Testis (tissue), 3 donors: ENCODE data around the gene ZNF423. TPM values are rescaled to one million over a fixed set of nuclear protein-coding genes. Genes with fewer than 3 reads are reported as not detected.

Experiments used
- DNase-seq: peaks from one replicate; pipeline ENCODE4 v3.0.0-alpha.2; 2019
- H3K27ac ChIP-seq, 2 donors: fragments of 200-600 bp; sonication (generic); one replicate each; pipeline ENCODE4 v1.5.1; 2019
- H3K27me3 ChIP-seq: fragments of 200-600 bp; sonication (generic); one replicate; pipeline ENCODE4 v1.5.1; 2019
- H3K36me3 ChIP-seq: fragments of 200-600 bp; sonication (generic); one replicate; pipeline ENCODE4 v1.5.1; 2017; ENCODE audit warnings: low read depth; ENCODE audit errors: missing control alignments
- H3K4me1 ChIP-seq: fragments of 200-600 bp; sonication (generic); one replicate; pipeline ENCODE4 v1.5.1; 2019
- H3K4me3 ChIP-seq, 2 donors: fragments of 200-600 bp; sonication (generic); one replicate each; pipeline ENCODE4 v1.5.1; 2017 to 2019
- H3K9me3 ChIP-seq: fragments of 200-600 bp; sonication (generic); one replicate; pipeline ENCODE4 v1.5.1; 2017
- CTCF ChIP-seq, 3 experiments: fragments of 450-650 bp in 2 of 3; fragments of 200-600 bp in 1 of 3; sonication (generic) in 1 of 3; IDR thresholded peaks; one replicate each; pipeline ENCODE4 v1.5.1; 2016 to 2019; ENCODE audit warnings: antibody characterized with exemption in 3 of 3, mild to moderate bottlenecking in 2 of 3, moderate library complexity in 1 of 3
- POLR2A ChIP-seq: fragments of 450-650 bp; IDR thresholded peaks from one replicate; pipeline ENCODE4 v1.6.1; 2017; ENCODE audit warnings: antibody characterized with exemption, mild to moderate bottlenecking, moderate library complexity
- WGBS, 2 donors: methylation state at CpG; one replicate each; pipeline ENCODE4 v1.1.5; 2018; 5-methylcytosine and 5-hydroxymethylcytosine counted together
- intact Hi-C: fragments of 100-400 bp; cut with DNase I; formaldehyde crosslinking; loops from one replicate; pipeline ENCODE4 v1.15.1; 2023; ENCODE audit warnings: low total_unique reads
- polyA plus RNA-seq: library from polyadenylated mRNA; stranded (reverse); fragments of 350-450 nt; fragmentation: Illumina TruSeq; extraction: RNeasy Lipid Tissue Mini Kit (QIAGEN cat#74804); gene quantifications from one replicate; pipeline ENCODE4 v1.2.3, GENCODE V29; 2014; ENCODE audit warnings: low read depth, low replicate concordance; ENCODE audit not compliant: insufficient read depth
- total RNA-seq, 2 donors: library from RNA; depleted of rRNA; stranded (reverse); fragments of >200 nt; gene quantifications; one replicate each; pipeline ENCODE4 v1.2.3, GENCODE V29; 2016

ZNF423 gene
- total and polyA plus RNA-seq, 3 donors from 2014 or later = 8.9 to 19.0 (median 12.1) TPM

GRCh38 chr16:49542946-49543630 lies 312.8 kb downstream of the ZNF423 start:
- Histone ChIP-seq H3K9me3 (no peaks in the 10 kb centered on the region), H3K27me3 (no peaks in the 10 kb centered on the region), H3K27ac (no peak overlapping the region), H3K36me3 (no peaks in the 10 kb centered on the region), H3K4me1 (peaks cover 5% of the 10 kb centered on the region), H3K4me3 (no peak overlapping the region)
- TF ChIP-seq CTCF (IDR thresholded peaks at IDR 0.05) (no peak), POLR2A (no peak)
- WGBS, 2 donors = 61 to 80% methylated on average over 11 to 13 of the region's 13 CpGs
- DNase-seq = no peak
- intact Hi-C loops = no loop called here

DNA sequence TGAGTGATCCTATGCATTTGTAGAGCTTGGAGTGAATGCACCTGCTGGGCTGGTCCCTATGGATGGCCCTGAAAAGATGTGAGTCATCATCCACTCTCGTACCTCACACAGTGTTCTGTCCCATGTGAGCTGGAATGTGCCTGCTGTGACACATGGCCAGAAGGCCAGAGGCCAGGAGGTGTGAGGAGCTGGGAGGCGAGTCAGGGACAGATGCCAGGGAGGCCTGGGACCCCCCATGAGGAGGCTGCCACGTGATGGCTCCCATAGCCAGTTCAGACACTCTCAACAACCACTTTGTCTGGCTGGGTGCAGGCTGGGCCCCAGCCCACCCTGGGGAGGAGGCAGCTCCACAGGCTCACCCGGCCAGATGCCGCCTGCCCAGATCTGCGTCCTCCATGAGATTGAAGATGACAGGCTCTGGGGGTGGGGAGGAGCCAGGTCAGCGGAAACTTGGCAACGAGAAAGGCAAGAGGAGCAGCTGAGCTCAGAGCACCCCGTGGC lies 313.5 kb downstream of the ZNF423 start:
- Histone ChIP-seq H3K4me3 (no peak overlapping the region), H3K27ac (no peak overlapping the region), H3K4me1 (peaks cover 5% of the 10 kb centered on the region), H3K27me3 (no peaks in the 10 kb centered on the region), H3K9me3 (no peaks in the 10 kb centered on the region), H3K36me3 (no peaks in the 10 kb centered on the region)
- TF ChIP-seq CTCF (IDR thresholded peaks at IDR 0.05) = no peak
- no peak for TF ChIP-seq POLR2A
- intact Hi-C loops = no loop called here
- WGBS, 2 donors = 57 to 84% methylated on average over 6 to 9 of the region's 9 CpGs
- no peak for DNase-seq

GRCh38 chr16:49540836-49541235 lies 315.1 kb downstream of the ZNF423 start:
- WGBS, 2 donors = 88% methylated on average over 2 of the region's 2 CpGs; no CpG with 5 or more reads in 1 of the 2 donors
- Histone ChIP-seq H3K4me1 (peaks cover 5% of the 10 kb centered on the region), H3K27me3 (no peaks in the 10 kb centered on the region), H3K27ac (no peak overlapping the region), H3K36me3 (no peaks in the 10 kb centered on the region), H3K4me3 (no peak overlapping the region), H3K9me3 (no peaks in the 10 kb centered on the region)
- no peak for TF ChIP-seq CTCF (IDR thresholded peaks at IDR 0.05)
- TF ChIP-seq POLR2A = no peak
- intact Hi-C loops = no loop called here
- no peak for DNase-seq

- no peak for DNase-seq
- Histone ChIP-seq H3K4me1 (peaks cover 5% of the 10 kb centered on the region), H3K27ac (no peak overlapping the region), H3K9me3 (no peaks in the 10 kb centered on the region), H3K36me3 (no peaks in the 10 kb centered on the region), H3K27me3 (no peaks in the 10 kb centered on the region), H3K4me3 (no peak overlapping the region)
- TF ChIP-seq POLR2A (no peak), CTCF (IDR thresholded peaks at IDR 0.05) (no peak)
- WGBS, 2 donors = 57 to 82% methylated on average over 4 of the region's 4 CpGs
- intact Hi-C loops = no loop called here
These were observed 316.2 kb downstream of the ZNF423 start for GRCh38 chr16:49539758-49540157.
